OCI-LY3 (cell line): ENCODE results near the gene LRRC4B.

Experiments
- CTCF ChIP-seq: fragments of 200-600, 300-600 bp; sonication (generic); IDR thresholded peaks from 2 replicates; pipeline ENCODE4 v1.5.1; 2014; ENCODE audit warnings: antibody characterized with exemption, low read length, low read depth
- EZH2phosphoT487 ChIP-seq: fragments of 200-600 bp; shearing (Covaris generic); IDR thresholded peaks from 2 replicates; pipeline ENCODE4 v1.6.1; 2018; ENCODE audit warnings: antibody characterized with exemption, mixed run types, low read depth

GRCh38 chr19:50569938-50570540, 1.8 kb upstream of the LRRC4B start:
- no peak for TF ChIP-seq CTCF
- TF ChIP-seq EZH2phosphoT487: no peak
